Measurements from ENCODE around the gene NHERF1. TPM values are rescaled to one million over a fixed set of nuclear protein-coding genes. Genes with fewer than 3 reads are reported as not detected.

Gene NHERF1
- polyA plus RNA-seq, 1 of the 3 experiments (the other 2 are of a cell fraction) = 40.1 TPM

- Histone ChIP-seq H3K9ac (peak overlapping the region; percentile 31; the same call in 1 of the 2 replicates), H3K9me2 (no peaks in the 10 kb centered on the region), H3K9me3 (no peaks in the 10 kb centered on the region), H3F3A (replicated peaks; ENCODE audit: insufficient read depth) (peaks cover 14% of the 10 kb centered on the region), H3K4me1 (ENCODE audit: control insufficient read depth in 1 of 2, insufficient read depth in 2 of 2, low read depth in 1 of 2, low read length in 1 of 2) (peaks cover 0 to 29% of the 10 kb centered on the region in 2 experiments; a peak in 1 of 4 replicates), H3K27ac (ENCODE audit: low read depth in 2 of 2, low read length in 1 of 2) (peak overlapping the region in 1 of 2 experiments; percentile 18; a peak in 1 of 4 replicates), H3K27me3 (ENCODE audit: insufficient read depth) (no peaks in the 10 kb centered on the region), H3K79me2 (ENCODE audit: insufficient read depth) (peaks cover 16% of the 10 kb centered on the region), H3K4me3 (ENCODE audit: low read depth in 2 of 2, low read length in 1 of 2) (peak overlapping the region; percentile 90 to 97), H3K4me2 (peak overlapping the region; percentile 99), H2AFZ (ENCODE audit: low read depth) (peak overlapping the region; percentile 89), H3K36me3 (replicated peaks in 1 of 2; ENCODE audit: control insufficient read depth in 1 of 2, insufficient read depth in 2 of 2, low read length in 1 of 2) (no peaks in the 10 kb centered on the region), H4K20me1 (ENCODE audit: insufficient read depth) (no peaks in the 10 kb centered on the region)
- no peak for DNase-seq
- TF ChIP-seq RFX5 (IDR thresholded peaks at IDR 0.05; ENCODE audit: low read length) (peak; percentile 62), NRF1 (IDR thresholded peaks at IDR 0.05; ENCODE audit: low read depth, low read length) (peak; percentile 62), SMC3 (IDR thresholded peaks at IDR 0.05; ENCODE audit: low read depth, low read length) (no peak), SIN3A (IDR thresholded peaks at IDR 0.05; ENCODE audit: borderline replicate concordance, low read depth, low read length) (no peak), EP300 (IDR thresholded peaks at IDR 0.05; ENCODE audit: borderline replicate concordance in 1 of 2, low read depth in 1 of 2, low read length in 1 of 2) (0 out of 4 replicates have a peak, but pooled peaks of 1 of the 2 experiments have one; percentile 11), GABPA (IDR thresholded peaks at IDR 0.05; ENCODE audit: low read depth) (no peak)
- POLR2A ChIA-PET = interaction anchor here (0.6 to 2.4 kb wide), 2 partner anchors 28 to 82 kb away, joined by 3 to 6 read pairs; partner anchors contain the start of gene NAT9
- CTCF ChIA-PET = interaction anchor here (1.1 to 21.6 kb wide), 7 partner anchors 12 to 115 kb away, joined by 3 to 1361 read pairs (median 53); partner anchors contain the start of genes GRIN2C, NAT9 and RAB37
- under 1% methylated on average over 34 of the region's 34 CpGs for WGBS (ENCODE audit: low lambda C conversion rate)
Observed at GRCh38 chr17:74748279-74748528, 224 bp upstream of the NHERF1 start.

- POLR2A ChIA-PET = interaction anchor here (1.0 to 2.4 kb wide), 8 partner anchors 8 to 124 kb away, joined by 3 to 19 read pairs (median 5); partner anchors contain the start of gene NAT9
- TF ChIP-seq ZBTB33 (IDR thresholded peaks at IDR 0.05; ENCODE audit: borderline replicate concordance, low read depth) (no peak), FOSL2 (IDR thresholded peaks at IDR 0.05; ENCODE audit: borderline replicate concordance, low read depth) (no peak), RAD21 (IDR thresholded peaks at IDR 0.05; ENCODE audit: low read length) (no peak), IRF3 (IDR thresholded peaks at IDR 0.05; ENCODE audit: low read depth, low read length) (no peak), USF1 (IDR thresholded peaks at IDR 0.05; ENCODE audit: borderline replicate concordance, low read depth) (no peak), POLR2AphosphoS5 (IDR thresholded peaks at IDR 0.05; ENCODE audit: low read depth, low read length) (no peak), EZH2phosphoT487 (IDR thresholded peaks at IDR 0.05; ENCODE audit: borderline replicate concordance, low read depth) (no peak), GATA2 (CRISPR knock-in tag; IDR thresholded peaks at IDR 0.05) (no peak)
- H2AFZ ChIP-seq (ENCODE audit: low read depth) = peak overlapping the region; percentile 94; the same call in 1 of the 2 replicates
Observed at GRCh38 chr17:74749279-74750038, 1.0 kb downstream of the NHERF1 start.

More at GRCh38 chr17:74749279-74750038, 1.0 kb downstream of the NHERF1 start:
- H3K9me3 ChIP-seq = no peaks in the 10 kb centered on the region
- H3K4me2 ChIP-seq = peak overlapping the region; percentile 99
- no peaks in the 10 kb centered on the region for H3K27me3 ChIP-seq (ENCODE audit: insufficient read depth)
- peaks cover 14% of the 10 kb centered on the region for H3F3A ChIP-seq (replicated peaks; ENCODE audit: insufficient read depth)
- H3K9ac ChIP-seq = peak overlapping the region; percentile 73
- DNase-seq = peak; percentile 74
- H3K27ac ChIP-seq (ENCODE audit: low read depth in 2 of 2, low read length in 1 of 2) = peak overlapping the region in 1 of 2 experiments; percentile 77; a peak in 1 of 4 replicates
- H3K79me2 ChIP-seq (ENCODE audit: insufficient read depth) = peaks cover 16% of the 10 kb centered on the region
- CTCF ChIA-PET = interaction anchor here (0.6 to 21.6 kb wide), 13 partner anchors 13 to 217 kb away, joined by 3 to 1361 read pairs (median 4); partner anchors contain the start of genes FDXR, GRIN2C, NAT9 and RAB37
- peaks cover 0 to 29% of the 10 kb centered on the region in 2 experiments; a peak in 1 of 4 replicates for H3K4me1 ChIP-seq (ENCODE audit: control insufficient read depth in 1 of 2, insufficient read depth in 2 of 2, low read depth in 1 of 2, low read length in 1 of 2)
- no peaks in the 10 kb centered on the region for H3K36me3 ChIP-seq (replicated peaks in 1 of 2; ENCODE audit: control insufficient read depth in 1 of 2, insufficient read depth in 2 of 2, low read length in 1 of 2)
- H3K4me3 ChIP-seq (ENCODE audit: low read depth in 2 of 2, low read length in 1 of 2) = peak overlapping the region; percentile 90 to 97
- H3K9me2 ChIP-seq = no peaks in the 10 kb centered on the region
- 42% methylated on average over 34 of the region's 46 CpGs for WGBS (ENCODE audit: low lambda C conversion rate)
- H4K20me1 ChIP-seq (ENCODE audit: insufficient read depth) = no peaks in the 10 kb centered on the region

Data from SK-N-SH (cell line).